OCI-LY7 (cell line): ENCODE data around the gene CCDC87.

Experiments
- EZH2phosphoT487 ChIP-seq: fragments of 200-600 bp; sonication (generic); IDR thresholded peaks from 2 replicates; pipeline ENCODE4 v1.6.1; 2018; ENCODE audit warnings: low read depth, borderline replicate concordance, mild to moderate bottlenecking, mixed run types, antibody characterized with exemption, low read length, moderate library complexity, mixed read lengths
- TF ChIP-seq, protein P1 (sequence below): fragments of 200-600 bp; sonication (generic); conservative IDR thresholded peaks from 2 replicates; pipeline ENCODE4 v1.5.1; 2014; ENCODE audit warnings: mild to moderate bottlenecking, antibody characterized with exemption, low read length, moderate library complexity, mixed read lengths

DNA sequence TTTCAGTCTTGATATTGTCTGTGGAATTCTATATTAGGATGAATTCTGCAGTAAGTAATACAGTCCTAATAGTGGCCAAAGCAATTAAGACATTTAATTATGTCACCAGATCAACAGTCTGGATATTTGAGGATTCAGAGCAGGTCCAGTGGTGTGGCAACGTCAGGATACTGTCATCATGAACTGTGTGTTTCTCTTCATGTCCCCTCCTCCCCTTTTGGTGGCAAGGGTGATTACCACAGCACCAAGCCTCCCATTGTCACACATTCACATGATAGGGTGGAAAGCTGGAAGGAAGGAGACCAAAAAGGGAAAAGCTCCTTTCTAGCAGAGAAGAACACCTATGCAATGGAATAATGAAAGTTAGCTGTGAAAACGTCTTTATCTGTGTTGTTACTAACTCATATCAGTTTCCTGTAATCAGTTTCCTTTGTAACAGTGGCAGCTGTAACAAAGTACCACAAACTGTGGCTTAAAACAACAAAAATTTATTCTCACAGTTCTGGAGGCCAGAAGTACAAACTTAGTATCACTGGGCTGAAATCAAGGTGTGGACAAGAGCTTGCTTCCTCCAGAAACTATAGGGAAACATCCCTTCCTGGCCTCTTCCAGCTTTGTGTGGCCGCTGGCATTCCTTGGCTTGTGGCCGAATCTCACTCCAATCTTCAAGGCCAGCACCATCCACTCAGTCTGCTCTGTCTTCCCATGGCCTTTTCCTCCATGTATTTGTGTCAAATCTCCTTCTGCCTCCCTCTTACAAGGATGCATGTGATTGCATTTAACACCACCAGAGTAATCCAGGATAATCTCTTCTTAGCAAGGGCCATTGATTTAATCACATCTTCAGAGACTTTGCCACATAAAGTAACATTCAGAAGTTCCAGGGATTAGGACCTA lies 17.1 kb upstream of the CCDC87 start:
- TF ChIP-seq, protein P1, sequence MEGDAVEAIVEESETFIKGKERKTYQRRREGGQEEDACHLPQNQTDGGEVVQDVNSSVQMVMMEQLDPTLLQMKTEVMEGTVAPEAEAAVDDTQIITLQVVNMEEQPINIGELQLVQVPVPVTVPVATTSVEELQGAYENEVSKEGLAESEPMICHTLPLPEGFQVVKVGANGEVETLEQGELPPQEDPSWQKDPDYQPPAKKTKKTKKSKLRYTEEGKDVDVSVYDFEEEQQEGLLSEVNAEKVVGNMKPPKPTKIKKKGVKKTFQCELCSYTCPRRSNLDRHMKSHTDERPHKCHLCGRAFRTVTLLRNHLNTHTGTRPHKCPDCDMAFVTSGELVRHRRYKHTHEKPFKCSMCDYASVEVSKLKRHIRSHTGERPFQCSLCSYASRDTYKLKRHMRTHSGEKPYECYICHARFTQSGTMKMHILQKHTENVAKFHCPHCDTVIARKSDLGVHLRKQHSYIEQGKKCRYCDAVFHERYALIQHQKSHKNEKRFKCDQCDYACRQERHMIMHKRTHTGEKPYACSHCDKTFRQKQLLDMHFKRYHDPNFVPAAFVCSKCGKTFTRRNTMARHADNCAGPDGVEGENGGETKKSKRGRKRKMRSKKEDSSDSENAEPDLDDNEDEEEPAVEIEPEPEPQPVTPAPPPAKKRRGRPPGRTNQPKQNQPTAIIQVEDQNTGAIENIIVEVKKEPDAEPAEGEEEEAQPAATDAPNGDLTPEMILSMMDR = no peak
- TF ChIP-seq EZH2phosphoT487 = no peak
